Fibroblast of gingiva (primary cell): Measurements from ENCODE around the gene ADAMTSL2.

ENCODE experiments used
- DNase-seq: peaks from one replicate; pipeline ENCODE4 v3.0.0-alpha.2; 2011; ENCODE audit warnings: low read depth

ADAMTSL2 gene

DNA sequence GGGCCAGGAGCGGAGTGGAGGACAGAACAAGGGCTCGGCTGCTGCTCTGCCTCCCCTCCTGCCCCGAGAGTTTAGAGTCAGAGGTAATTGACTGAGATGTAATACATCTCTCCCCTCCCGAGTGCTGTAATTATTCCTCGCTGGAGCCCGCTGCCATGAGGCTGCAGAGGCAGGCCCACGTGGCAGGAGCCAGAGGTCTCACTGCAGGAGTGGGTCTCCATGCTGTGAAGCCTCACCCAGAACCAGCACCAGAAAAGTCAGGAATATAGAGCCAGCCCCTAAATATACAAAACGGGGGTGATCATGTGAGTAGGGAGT lies 72.2 kb downstream of the ADAMTSL2 start:
- no peak for DNase-seq

DNA sequence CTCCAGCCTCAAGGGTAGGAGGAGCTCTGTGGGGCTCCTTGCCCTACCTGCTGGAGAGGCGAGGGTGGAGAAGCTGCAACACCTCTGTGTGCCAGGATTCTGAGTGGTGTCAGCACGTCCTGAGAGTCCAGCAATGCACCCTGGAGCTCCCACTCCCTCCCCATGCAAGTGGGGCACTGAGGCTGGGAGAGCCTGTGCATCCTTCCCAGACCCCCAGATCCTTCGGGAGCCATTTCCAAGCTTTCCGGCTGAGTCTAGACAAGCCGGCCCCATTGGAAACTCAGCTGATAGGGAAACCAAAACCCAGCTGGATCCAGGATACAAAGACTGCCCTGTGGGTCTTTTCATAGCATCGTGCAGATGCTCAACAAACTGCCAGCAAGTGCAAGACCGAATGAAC lies 72.9 kb downstream of the ADAMTSL2 start:
- no peak for DNase-seq

DNA sequence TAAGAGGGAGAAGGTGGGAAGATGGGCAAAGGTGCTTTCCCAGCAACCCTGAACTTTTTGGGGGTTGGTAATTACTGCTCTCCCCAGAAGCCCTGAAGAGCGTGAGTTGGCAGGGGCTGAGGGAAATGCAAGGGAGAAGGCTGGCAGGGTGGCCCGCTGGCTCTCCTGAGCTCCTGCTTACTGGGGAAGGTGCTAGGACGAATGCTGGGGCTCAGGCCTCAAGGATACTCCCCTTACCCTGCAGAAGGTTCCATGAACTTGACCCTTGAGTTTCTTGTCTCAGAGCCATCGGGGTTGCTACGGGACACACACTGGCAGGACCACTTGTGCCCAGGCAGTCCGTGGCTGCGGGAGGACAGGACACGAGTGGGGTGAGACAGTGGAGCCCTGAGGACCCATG lies 73.5 kb downstream of the ADAMTSL2 start:
- no peak for DNase-seq

DNA sequence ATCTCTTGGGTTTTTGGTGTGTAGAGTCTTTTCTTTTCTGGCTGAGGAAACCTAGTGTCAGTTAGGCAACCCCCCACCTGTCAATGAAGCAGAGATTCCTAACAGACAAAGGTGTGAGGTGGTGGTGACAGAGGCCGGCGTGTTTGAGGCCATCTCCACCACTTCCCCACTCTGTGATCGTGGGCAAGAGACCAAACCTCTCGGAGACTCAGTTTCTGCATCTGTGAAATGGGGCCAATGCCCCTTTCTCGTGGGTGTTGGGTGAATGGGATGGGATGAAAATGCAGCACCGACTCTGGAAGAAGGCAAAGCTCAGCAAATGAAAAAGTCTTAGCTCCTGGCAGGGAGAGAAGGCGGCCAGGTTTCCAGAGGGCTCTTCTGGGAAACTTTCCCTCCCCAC lies 73.9 kb downstream of the ADAMTSL2 start:
- DNase-seq, result no peak

DNA sequence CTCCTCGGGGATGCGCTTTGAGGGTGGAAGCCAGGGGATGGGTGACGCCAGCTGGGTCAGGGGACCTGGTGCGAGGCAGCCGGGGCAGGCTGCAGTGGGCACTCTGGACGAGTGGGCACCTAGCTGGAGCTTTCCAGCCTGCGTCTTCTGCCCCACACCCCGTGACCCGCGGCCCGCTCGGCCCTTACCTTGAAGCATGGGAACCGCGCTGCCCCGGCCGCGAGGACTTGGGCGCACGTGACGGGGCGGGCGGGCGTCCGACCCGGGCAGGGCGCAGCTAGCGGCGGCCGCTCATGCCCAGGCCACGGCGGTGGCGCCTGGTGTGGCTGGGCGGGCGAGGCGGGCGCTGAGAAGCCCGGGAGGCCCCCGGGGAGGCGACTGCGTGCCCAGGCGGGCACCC lies 74.4 kb downstream of the ADAMTSL2 start:
- DNase-seq, result no peak

DNA sequence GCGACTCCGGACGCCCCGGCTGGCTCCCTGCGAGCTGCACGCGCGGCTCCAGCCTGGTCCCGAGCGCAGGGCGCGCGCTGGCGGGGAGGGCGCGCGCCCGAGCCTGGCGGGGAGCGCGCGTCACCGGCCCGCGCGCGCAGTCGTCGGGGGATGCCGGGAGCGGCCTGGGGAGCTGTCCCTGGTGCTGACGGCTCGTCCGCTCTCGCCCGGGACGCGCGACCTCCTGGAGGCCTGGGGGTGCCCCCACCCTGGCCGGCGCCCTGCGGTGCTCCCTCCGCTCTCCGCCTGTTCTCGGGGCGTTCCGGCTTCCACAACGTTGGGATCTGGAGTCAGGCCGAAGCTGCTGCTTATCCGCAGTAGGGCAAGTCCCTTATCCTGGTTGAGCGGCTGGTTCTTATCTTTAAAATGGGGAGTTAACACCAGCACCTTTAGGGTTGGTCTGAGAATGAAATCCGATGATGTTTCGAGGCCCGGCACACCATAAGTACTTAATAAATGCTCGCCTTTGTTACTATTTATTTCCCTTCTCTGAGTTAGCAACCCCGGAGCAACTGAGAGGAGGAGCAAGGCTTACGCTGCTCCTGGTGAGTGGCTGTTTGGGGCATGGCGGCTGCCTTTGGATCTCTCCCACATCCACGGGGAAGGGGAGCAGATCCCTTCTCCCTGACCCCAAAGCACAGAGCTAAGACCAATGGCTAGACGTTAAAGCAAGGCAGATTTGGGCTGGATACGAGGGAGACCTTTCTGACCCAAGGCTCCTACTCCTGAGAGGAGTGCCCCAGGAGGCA lies 75.0 kb downstream of the ADAMTSL2 start, which contains the start of gene FAM163B:
FAM163B (minus strand) TSS at position 79 of the 788 bp plus-strand sequence. CDS start 29,166 bp downstream, outside the sequence.
- DNase-seq, result no peak

DNA sequence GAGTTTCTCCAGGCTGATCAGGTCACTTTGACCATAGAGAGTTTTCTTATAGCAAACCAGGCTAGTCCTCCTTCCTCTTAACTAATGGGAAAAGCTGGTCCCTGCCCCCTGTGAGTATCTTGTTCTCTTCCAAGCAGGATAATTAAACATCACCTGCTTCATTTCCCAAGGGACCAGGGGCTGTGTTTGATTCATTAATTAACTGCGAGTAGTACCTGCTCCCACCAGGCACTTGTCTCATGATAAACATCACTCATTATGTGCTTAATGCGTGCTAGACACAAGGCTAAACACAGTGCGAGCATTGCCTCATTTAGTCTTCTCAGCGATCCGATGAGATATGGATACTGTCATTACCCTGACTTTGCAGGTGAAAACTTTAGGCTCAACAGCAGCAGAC lies 76.3 kb downstream of the ADAMTSL2 start:
- no peak for DNase-seq

DNA sequence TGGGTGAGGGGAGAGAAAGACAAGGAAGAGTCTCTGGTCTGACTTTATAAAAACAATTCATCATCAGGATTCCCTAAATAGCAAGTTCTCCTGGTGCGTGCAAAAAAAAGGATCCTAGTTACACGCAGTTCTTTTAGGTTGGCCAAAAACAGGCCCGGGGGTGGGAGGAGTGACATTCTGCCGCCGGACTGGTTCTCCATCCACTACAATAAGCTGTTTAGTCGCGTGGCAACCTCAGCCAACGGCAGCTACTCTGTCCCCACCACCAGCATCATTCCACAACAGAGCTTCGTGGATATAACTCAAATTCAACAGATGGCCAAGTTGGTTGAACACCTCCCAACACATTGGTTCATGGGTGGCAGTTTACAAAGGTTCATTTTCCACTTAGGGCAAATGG lies 77.5 kb downstream of the ADAMTSL2 start:
- no peak for DNase-seq

DNA sequence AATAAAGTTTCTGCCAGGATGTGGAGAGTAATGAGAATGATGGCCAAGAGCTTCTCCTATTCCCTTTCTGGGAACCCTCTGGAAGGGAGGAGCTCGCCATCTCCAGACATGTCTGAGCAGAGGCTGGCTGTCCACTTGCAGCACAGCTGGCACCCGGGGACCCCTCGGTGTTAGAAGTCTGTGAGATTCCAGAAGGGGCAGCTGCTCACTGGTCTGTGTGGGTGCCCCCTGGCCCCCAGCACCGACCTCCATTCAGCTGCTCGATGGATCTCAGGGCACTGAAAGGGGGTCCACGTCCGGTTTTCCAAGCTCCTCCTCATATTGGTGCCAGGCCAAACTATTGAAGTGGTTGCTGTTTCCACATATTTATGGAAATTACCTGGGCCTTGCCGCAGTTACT lies 78.3 kb downstream of the ADAMTSL2 start:
- no peak for DNase-seq

DNA sequence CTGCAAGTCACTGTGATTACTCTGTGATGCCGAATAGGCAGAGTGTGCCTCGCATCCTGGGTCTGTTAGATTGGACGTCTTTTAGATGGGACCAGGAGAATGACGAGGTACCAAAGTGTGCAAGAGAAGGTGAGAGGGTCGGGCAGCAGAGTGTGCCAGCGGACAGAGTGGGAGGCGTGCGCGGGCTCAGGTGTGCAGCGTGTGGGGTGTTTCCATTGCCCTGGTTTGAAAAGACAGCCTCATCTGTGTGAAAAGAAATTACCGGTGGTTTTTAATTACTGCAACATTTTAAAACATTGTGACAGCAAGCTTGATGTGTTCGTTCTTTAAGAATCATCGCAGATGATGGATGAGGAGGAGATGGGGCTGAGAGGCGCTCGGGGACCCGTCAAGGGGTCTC lies 78.9 kb downstream of the ADAMTSL2 start:
- no peak for DNase-seq

DNA sequence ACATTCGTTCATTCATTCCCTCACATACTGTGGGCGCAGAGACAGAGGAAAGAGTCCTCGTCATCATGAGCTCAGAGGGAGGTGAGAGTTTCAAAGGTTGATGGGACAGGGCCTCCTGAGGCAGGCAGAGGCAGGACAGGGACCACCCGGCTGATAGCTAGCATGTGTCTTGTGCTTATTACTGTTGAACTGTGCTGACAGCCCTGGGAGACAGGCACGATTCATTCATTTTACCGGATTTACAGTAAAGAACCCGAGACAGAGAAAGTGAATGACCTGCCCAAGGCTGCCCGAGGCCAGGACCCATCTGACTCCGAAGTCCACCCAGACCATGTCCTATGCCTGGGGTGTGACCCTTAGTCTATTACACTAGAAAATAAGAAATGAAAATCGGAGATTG lies 79.6 kb downstream of the ADAMTSL2 start:
- DNase-seq, result no peak

DNA sequence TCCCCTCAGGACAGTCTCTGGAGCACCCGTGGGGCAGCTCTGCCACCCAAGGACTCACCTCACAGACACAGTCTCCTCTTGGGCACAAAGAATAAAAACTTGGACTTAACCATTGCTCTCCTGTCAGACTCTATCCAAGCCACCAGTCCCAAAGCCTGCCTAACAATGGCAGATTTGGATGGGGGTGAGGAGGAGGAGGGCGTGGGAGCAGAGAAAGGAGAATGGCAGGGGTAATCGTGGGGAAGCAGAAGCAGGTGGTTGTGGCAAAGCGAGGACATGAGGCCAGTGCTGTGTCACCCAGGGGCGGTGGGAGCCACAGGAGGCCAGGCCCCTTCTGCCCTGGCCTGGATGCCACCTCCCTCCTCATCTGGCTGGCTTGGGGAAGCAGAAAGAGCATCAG lies 80.2 kb downstream of the ADAMTSL2 start:
- no peak for DNase-seq

DNA sequence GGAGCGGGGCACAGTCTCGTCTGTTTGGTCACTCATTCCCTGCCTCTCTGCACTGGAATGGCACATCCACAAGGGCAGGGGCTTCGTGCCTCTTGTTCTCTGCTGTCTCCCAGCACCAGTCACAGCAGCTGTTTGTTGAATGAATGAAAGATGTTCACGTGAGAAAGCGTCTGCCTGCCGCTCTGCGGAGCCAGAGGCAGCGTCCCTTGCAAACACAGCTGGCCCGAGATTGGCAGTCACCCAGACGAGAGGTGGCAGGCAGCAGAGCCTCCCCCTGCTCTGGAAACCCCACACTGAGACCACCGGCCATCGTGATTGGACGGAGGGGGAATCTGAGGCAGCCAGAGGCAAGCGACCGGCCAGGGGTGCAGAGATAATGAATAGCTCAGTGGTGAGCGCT lies 80.7 kb downstream of the ADAMTSL2 start:
- DNase-seq, result no peak

DNA sequence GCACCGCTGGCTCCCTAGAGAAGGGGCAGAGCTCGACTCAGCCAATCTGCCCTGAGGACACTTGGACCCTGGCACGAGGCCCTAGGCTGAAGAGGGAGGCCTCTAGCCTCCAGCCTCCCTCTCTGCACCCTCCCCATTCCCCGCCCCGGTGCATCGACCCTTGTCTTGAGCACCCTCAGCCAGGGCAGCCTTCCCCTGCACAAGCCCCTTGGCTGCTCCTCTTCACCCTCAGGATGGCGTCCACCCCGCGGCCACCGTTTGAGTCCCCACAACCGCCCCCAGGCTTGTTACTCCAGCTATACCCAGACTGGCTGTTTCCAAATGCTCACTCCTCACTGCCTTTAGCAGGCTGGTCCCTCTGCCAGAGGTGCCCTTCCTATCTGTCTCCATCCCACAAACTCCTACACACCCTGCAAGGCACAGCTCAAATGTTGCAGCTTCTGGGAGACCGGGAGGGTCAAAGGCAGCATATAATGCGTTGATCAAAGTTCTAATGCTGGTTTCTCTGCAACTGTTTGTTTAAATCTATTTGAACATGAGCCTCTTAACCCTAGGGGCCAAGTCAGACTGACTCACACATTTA lies 81.2 kb downstream of the ADAMTSL2 start:
- no peak for DNase-seq

DNA sequence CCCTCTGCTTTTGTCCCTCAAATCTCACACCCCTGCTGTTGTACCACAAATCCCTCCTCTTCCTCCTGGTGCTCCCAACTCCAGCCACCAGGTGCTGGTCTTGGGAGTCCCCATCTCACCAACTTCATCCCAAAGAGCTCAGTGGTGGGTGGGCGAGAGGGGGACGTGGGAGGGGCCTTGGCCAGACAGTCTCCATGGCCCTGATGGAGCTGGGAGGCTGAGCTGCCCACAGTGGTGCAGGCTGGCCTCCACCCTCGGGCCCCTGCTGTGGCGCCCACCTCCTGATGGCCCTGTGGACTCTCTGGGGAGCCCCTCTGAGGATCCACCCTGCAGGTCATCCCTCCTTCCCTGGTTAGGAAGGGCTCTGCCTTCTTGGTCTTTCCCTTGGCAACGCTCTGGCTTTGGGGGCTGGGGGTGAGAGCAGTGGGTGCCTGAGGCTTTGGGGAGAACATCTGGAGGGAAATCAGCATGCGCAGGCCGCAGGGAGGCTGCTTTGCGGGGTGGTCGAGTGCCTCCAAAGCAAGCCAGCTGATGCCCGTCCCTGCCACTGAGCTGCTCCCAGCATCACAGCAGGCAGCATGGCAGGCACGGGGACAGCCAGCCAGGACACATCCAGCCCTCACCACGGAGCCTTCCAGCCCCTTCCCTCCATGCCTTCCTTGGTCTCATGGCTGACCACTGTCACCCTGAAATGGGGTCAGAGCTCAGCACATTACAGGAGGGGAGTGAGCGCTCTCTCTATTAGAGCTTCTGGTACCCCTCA lies 82.3 kb downstream of the ADAMTSL2 start:
- no peak for DNase-seq

DNA sequence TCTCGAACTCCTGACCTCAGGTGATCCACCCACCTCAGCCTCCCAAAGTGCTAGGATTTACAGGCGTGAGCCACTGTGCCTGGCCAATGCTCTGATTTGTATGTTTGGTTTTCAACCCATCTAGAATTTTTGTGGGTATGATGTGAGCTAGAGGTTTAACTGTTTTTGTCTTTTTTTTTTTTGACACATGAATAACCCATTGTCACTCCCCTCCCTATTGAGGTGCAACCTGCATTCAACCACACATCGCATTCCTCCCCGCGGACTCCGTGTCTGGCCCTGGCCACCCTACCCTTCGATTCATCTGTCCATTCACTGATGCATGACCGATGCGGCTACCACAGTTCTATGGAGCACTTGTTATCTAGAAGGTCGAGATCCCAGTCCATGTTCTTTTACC lies 84.2 kb downstream of the ADAMTSL2 start:
- DNase-seq, result no peak

DNA sequence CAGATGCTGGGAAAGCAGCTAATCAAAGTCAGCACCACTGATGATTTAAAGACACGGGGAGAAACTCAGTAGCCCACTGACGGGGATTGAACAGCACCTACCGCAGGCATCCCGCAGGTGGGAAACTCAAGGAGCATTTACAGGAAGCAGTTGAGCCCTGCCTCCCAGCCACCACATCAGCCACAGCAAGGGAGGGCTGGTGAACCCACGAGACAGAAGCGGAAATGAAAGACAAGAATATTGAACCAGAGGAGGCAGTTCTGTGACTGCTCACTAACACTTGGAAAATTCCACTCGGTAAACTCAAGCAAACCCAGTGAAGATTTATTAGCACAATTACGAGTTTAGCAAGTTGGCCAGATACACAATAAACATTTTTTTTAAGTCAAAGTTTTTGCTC lies 85.3 kb downstream of the ADAMTSL2 start:
- DNase-seq, result no peak

DNA sequence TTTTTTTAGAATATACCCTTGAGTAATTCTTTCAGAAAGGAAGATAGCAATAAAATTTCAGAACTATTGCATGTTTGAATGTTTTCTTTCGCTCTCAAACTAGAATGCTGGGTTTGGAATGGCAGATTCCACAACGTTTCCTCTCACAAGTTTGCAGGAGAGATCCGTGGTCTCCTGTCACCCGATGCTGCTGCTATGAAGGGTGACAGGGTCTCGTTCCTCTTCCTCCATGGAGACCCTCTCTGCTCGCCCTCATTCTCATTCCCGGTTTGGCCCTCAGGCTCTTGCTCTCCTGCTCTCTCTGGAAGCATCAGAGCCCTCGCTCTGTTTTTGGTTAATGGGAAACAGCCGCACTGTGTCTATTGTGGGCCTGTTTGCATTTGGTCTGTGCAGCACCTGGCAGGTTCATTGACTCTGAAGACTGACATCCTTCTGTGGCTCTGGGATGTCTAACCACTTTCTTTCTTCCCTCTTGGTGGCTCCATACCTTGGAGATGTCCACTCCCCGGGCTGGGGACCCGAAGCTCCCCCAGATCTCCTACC lies 87.3 kb downstream of the ADAMTSL2 start:
- no peak for DNase-seq

DNA sequence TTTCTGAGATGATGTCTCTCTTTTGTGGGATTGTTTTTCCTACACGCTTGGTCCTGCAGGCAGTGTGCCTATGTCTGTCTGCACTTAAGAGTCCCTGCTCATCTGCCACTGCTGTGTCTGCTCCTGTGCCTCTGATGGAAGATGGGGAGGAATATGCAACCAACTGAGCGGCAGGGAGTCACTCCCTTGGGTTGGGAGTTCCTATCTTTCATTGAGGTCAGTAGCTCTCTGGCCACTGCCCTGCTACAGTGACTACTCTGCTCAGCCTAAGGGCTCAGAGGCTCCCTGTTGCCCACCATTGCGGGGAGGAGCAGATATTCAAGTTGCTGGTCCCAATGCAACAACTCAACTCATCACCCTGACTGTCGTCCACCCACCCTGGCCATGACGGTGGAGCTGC lies 88.1 kb downstream of the ADAMTSL2 start:
- no peak for DNase-seq
